NAMALWA (cell line): ENCODE measurements around the gene ACOT2.
A peak's percentile ranks its signal among the peaks of the same experiment; 100 is the strongest.
"Not testable (repeated sequence)": the region's sequence is repeated elsewhere in the genome, so short reads cannot be mapped to it uniquely, and the experiment has no call there.

ENCODE experiments used
- DNase-seq: peaks from one replicate; pipeline ENCODE4 v3.0.0-alpha.2; 2015; ENCODE audit warnings: low spot score

The ACOT2 gene

GRCh38 chr14:73567951-73568885 is 795 bp upstream of the ACOT2 start:
- no peak for DNase-seq

DNA sequence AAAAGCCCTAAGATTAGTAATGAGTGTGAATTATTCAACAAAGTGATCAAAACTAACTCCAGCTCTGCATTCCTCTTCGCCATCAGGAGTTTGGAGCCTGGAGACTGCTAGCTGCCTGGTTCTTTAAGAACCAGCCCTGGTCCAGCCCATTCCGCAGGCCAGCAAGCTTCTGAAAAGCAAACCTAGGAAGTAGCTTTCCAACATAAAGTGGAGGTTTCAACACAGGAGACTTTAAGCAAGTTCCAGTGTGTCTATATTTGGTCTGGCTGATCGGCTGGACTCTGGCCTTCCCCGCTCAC is 178 bp upstream of the ACOT2 start:
- not testable (repeated sequence) for DNase-seq

GRCh38 chr14:73570913-73571312 is 1.9 kb downstream of the ACOT2 start:
- peak; percentile 38 for DNase-seq

- not testable (repeated sequence) for DNase-seq
Observed at GRCh38 chr14:73573034-73573433, 4.0 kb downstream of the ACOT2 start.

DNA sequence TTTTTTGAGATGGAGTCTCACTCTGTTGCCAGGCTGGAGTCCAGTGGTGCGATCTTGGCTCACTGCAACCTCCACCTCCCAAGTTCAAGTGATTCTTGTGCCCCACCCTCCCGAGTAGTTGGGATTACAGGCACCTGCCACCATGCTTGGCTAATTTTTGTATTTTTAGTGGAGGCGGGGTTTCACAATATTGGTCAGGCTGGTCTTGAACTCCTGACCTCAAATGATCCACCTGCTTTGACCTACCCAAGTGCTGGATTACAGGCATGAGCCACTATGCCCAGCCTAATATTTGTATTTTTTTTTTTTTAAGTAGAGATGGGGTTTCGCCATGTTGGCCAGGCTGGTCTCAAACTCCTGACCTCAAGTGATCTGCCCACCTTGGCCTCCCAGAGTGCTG is 4.7 kb downstream of the ACOT2 start:
- not testable (repeated sequence) for DNase-seq

GRCh38 chr14:73574251-73574650 is 5.2 kb downstream of the ACOT2 start:
- DNase-seq = not testable (repeated sequence)

DNA sequence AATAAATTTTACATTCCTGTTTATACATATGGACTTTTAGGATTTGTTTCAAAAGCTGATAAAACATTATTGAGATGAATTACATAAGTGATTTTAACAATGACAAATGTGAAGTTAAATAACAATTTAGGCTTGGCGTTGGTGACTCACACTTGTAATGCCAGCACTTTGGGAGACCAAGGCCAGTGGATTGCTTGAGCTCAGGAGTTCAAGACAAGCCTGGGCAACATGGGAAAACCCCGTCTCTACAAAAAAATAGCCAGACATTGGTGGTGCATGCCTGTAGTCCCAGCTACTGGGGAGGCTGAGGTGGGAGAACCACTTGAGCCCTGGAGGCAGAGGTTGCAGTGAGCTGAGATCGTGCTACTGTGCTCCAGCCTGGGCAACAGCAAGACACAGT is 7.4 kb downstream of the ACOT2 start:
- no peak for DNase-seq

GRCh38 chr14:73577214-73577613 is 8.2 kb downstream of the ACOT2 start:
- DNase-seq = not testable (repeated sequence)

- not testable (repeated sequence) for DNase-seq
Observed at GRCh38 chr14:73582102-73582979, 13.3 kb downstream of the ACOT2 start.

DNA sequence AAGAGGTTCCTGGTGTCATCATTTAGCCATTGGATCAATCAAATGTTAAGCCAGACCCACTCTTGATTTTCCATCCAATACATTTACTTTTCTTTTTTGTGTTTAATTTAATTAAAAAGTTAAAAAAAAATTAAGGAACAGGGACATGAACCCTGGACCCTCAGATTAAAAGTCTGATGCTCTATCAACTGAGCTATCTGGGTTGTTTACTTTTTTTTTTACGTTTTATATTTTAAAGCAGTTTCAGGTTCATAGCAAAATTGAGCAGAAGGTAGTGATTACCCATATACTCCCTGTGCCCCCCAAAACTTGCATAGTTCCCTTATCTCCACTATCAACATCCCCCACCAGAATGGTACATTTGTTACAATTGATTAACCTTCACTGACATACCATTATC is 19.7 kb downstream of the ACOT2 start:
- DNase-seq = no peak

GRCh38 chr14:73589116-73589515 is 20.1 kb downstream of the ACOT2 start:
- no peak for DNase-seq

GRCh38 chr14:73590673-73591004 is 21.6 kb downstream of the ACOT2 start:
- not testable (repeated sequence) for DNase-seq

- DNase-seq = no peak
Observed at GRCh38 chr14:73591690-73592449, 22.9 kb downstream of the ACOT2 start, which contains the start of gene ACOT4. TSS of gene ACOT4 (plus strand) at chr14:73591873. CDS start at chr14:73591960, 87 bp downstream.

DNA sequence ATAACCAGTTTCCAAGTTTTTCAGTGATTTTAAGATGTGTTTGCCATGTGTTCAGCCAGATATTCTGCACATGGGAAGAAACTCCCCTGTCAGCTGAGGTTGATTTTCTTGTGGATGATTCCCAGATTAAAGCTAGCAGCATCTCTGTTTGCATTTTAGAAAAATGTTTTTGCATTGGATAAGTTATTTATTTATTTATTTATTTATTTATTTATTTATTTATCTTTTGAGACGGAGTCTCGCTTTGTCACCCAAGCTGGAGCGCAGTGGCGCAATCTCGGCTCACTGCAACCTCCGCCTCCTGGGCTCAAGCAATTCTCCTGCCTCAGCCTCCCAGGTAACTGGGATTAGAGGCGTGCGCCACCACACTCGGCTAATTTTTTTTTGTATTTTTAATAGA is 25.5 kb downstream of the ACOT2 start:
- no peak for DNase-seq

DNA sequence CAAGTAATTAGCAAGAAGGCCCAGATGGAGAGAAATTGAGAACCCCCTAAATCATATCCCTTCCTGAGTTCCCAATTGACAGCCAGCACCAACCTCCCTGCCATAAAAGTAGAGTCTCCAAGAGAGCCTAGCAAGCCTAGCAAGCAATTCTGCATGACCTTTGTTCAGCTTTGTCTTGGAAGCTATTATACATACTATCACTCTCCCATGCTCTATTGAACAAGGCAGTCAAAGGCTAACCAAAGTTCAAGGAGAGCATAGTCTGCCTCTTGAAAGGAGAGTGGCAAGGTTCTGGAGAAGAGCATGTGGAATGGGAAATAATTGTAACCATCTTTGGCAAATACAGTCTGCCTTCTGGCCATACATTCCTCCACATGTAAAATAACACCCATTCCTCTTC is 30.5 kb downstream of the ACOT2 start:
- no peak for DNase-seq

DNA sequence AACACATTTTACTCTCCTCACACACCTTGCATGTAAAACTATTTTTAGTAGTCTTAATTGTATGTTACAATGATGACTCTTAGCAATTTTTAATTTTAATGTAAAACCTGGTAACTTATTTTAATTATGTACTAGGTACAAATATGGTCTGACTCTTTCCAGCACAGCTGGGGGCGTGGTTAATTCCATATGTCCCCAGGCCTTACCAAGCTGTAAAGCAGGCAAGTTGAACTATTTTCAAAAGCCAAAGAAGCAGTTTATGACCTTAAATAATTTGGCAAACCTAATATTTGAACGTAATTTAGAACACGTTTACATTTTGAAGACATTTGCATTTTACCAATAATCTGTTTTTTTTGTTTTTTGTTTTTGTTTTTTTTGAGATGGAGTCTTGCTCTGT is 34.0 kb downstream of the ACOT2 start:
- no peak for DNase-seq

GRCh38 chr14:73606271-73606670 is 37.3 kb downstream of the ACOT2 start:
- no peak for DNase-seq

DNA sequence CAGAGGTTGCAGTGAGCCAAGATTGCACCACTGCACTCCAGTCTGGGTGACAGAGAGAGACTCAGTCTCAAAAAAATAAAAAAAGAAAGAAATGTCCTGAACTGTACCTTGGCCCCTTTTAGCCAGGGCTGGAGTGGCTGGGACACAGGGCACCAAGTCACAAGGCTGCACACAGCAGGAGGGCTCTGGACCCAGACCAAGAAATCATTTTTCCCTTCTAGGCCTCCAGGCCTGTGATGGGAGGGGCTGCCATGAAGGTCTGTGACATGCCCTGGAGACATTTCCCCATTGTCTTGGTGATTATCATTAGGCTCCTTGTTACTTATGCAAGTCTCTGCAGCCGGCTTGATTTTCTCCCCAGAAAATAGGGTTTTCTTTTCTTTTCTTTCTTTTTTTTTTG is 38.2 kb downstream of the ACOT2 start:
- no peak for DNase-seq

DNA sequence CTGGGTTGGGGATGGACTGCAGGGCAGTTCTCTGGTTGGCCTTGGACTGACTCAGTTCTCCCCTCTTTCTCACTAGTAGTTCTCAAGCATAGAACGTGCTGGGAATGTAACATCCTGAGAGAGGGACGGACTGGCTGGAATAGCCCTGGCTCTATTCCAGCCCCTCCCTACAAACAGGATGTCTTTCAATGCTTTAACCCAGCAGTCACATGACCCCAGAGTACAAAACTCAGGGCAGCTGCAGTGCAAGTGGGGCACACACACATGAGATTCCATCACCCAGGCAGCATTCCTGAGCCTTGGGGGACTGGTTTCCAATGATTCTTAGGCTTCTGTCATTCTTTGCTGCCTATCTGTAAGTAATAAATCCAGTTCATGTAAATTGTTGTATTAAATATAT is 41.7 kb downstream of the ACOT2 start:
- no peak for DNase-seq

GRCh38 chr14:73612339-73613045 is 43.5 kb downstream of the ACOT2 start, which contains the start of gene ACOT6:
TSS of gene ACOT6 (plus strand) at chr14:73612517. CDS start at chr14:73612572, 55 bp downstream.
- DNase-seq = no peak

DNA sequence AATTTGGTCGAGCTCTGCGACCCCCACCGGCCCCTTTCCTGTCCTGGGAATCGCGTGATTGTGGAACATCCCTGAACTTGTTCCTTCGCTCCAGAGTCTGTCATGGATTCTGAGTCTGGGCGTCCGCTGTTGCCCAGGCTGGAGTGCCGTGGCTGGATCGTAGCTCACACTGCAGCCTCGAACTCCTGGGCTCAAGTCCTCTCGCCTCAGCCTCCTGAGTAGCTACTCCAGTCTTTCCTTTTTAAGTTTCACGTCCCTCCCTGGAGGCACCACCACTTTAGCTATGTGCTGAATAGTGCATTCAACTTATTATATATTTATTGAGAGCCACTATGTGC is 44.0 kb downstream of the ACOT2 start:
- DNase-seq = no peak
